Measurements from ENCODE around the gene MUC15. TPM values are rescaled to one million over a fixed set of nuclear protein-coding genes. Genes with fewer than 3 reads are reported as not detected.

MUC15 gene
- total and polyA plus RNA-seq, 2 donors (not counting 1 experiment from before 2014, with no cell fraction given), result not detected

GRCh38 chr11:26537341-26537740 lies 34.7 kb downstream of the MUC15 start:
- Histone ChIP-seq H3K36me3 (ENCODE audit: control insufficient read depth, insufficient read depth, low read length) (no peaks in the 10 kb centered on the region), H2AFZ (ENCODE audit: low read length) (no peak overlapping the region), H3K9me3 (ENCODE audit: control insufficient read depth, insufficient read depth, low read depth, low read length) (no peaks in the 10 kb centered on the region), H3K4me1 (ENCODE audit: control insufficient read depth, extremely low read depth, insufficient read depth, low read length) (no peaks in the 10 kb centered on the region), H3K4me3 (replicated peaks in 1 of 4; ENCODE audit: control extremely low read depth in 1 of 4, insufficient read depth in 1 of 4, low read depth in 3 of 4, low read length in 4 of 4) (no peak overlapping the region), H4K20me1 (ENCODE audit: control insufficient read depth, extremely low read depth, insufficient read depth, low read length) (no peaks in the 10 kb centered on the region), H3K27ac (ENCODE audit: insufficient read depth, low read length) (no peak overlapping the region), H3K79me2 (ENCODE audit: control insufficient read depth, insufficient read depth, low read length) (no peaks in the 10 kb centered on the region), H3K9ac (ENCODE audit: insufficient read depth, low read length) (no peak overlapping the region), H3K4me2 (ENCODE audit: extremely low read depth, insufficient read depth, low read length) (no peak overlapping the region), H3K27me3 (ENCODE audit: control insufficient read depth, insufficient read depth, low read length) (no peaks in the 10 kb centered on the region)
- TF ChIP-seq EZH2 (IDR thresholded peaks at IDR 0.05; ENCODE audit: low read length, missing control alignments) (no peak), CTCF (conservative IDR thresholded peaks at IDR 0.05 in 1 of 2, IDR thresholded peaks at IDR 0.05 in 1 of 2; ENCODE audit: low read depth in 1 of 2, low read length in 2 of 2) (no peak)
- no peak for DNase-seq (ENCODE audit: low read depth in 2 of 2)

- H3K27me3 ChIP-seq (ENCODE audit: control insufficient read depth, insufficient read depth, low read length), result no peaks in the 10 kb centered on the region
- no peak overlapping the region for H3K9ac ChIP-seq (ENCODE audit: insufficient read depth, low read length)
- H3K9me3 ChIP-seq (ENCODE audit: control insufficient read depth, insufficient read depth, low read depth, low read length), result no peaks in the 10 kb centered on the region
- H3K27ac ChIP-seq (ENCODE audit: insufficient read depth, low read length), result no peak overlapping the region
- H4K20me1 ChIP-seq (ENCODE audit: control insufficient read depth, extremely low read depth, insufficient read depth, low read length), result no peaks in the 10 kb centered on the region
- no peaks in the 10 kb centered on the region for H3K79me2 ChIP-seq (ENCODE audit: control insufficient read depth, insufficient read depth, low read length)
- no peaks in the 10 kb centered on the region for H3K4me1 ChIP-seq (ENCODE audit: control insufficient read depth, extremely low read depth, insufficient read depth, low read length)
- no peaks in the 10 kb centered on the region for H3K36me3 ChIP-seq (ENCODE audit: control insufficient read depth, insufficient read depth, low read length)
- DNase-seq (ENCODE audit: low read depth in 2 of 2), result no peak
- no peak overlapping the region for H3K4me2 ChIP-seq (ENCODE audit: extremely low read depth, insufficient read depth, low read length)
- TF ChIP-seq CTCF (conservative IDR thresholded peaks at IDR 0.05 in 1 of 2, IDR thresholded peaks at IDR 0.05 in 1 of 2; ENCODE audit: low read depth in 1 of 2, low read length in 2 of 2) (no peak), EZH2 (IDR thresholded peaks at IDR 0.05; ENCODE audit: low read length, missing control alignments) (no peak)
- H2AFZ ChIP-seq (ENCODE audit: low read length), result no peak overlapping the region
- no peak overlapping the region for H3K4me3 ChIP-seq (replicated peaks in 1 of 4; ENCODE audit: control extremely low read depth in 1 of 4, insufficient read depth in 1 of 4, low read depth in 3 of 4, low read length in 4 of 4)
These were observed 44.4 kb downstream of the MUC15 start for GRCh38 chr11:26527685-26528084.

- H3K4me3 ChIP-seq (replicated peaks in 1 of 4; ENCODE audit: control extremely low read depth in 1 of 4, insufficient read depth in 1 of 4, low read depth in 3 of 4, low read length in 4 of 4), result no peak overlapping the region
- H4K20me1 ChIP-seq (ENCODE audit: control insufficient read depth, extremely low read depth, insufficient read depth, low read length), result no peaks in the 10 kb centered on the region
- H3K79me2 ChIP-seq (ENCODE audit: control insufficient read depth, insufficient read depth, low read length), result no peaks in the 10 kb centered on the region
- H3K4me1 ChIP-seq (ENCODE audit: control insufficient read depth, extremely low read depth, insufficient read depth, low read length), result no peaks in the 10 kb centered on the region
- no peak overlapping the region for H3K4me2 ChIP-seq (ENCODE audit: extremely low read depth, insufficient read depth, low read length)
- DNase-seq (ENCODE audit: low read depth in 2 of 2), result peak; percentile 11 to 28
- peak in 1 of 2 donors; percentile 39 for TF ChIP-seq CTCF (conservative IDR thresholded peaks at IDR 0.05 in 1 of 2, IDR thresholded peaks at IDR 0.05 in 1 of 2; ENCODE audit: low read depth in 1 of 2, low read length in 2 of 2)
- no peak for TF ChIP-seq EZH2 (IDR thresholded peaks at IDR 0.05; ENCODE audit: low read length, missing control alignments)
- no peak overlapping the region for H3K9ac ChIP-seq (ENCODE audit: insufficient read depth, low read length)
- H3K9me3 ChIP-seq (ENCODE audit: control insufficient read depth, insufficient read depth, low read depth, low read length), result no peaks in the 10 kb centered on the region
- H3K36me3 ChIP-seq (ENCODE audit: control insufficient read depth, insufficient read depth, low read length), result no peaks in the 10 kb centered on the region
- H3K27me3 ChIP-seq (ENCODE audit: control insufficient read depth, insufficient read depth, low read length), result no peaks in the 10 kb centered on the region
- no peak overlapping the region for H3K27ac ChIP-seq (ENCODE audit: insufficient read depth, low read length)
- no peak overlapping the region for H2AFZ ChIP-seq (ENCODE audit: low read length)
These were observed 49.0 kb downstream of the MUC15 start for GRCh38 chr11:26522912-26523610.
